ENCODE data around the gene ZNF134. TPM values are rescaled to one million over a fixed set of nuclear protein-coding genes. Genes with fewer than 3 reads are reported as not detected.

ZNF134 gene
- total RNA-seq, 2 experiments from 2014 or later: 7.6 to 9.7 TPM

DNA sequence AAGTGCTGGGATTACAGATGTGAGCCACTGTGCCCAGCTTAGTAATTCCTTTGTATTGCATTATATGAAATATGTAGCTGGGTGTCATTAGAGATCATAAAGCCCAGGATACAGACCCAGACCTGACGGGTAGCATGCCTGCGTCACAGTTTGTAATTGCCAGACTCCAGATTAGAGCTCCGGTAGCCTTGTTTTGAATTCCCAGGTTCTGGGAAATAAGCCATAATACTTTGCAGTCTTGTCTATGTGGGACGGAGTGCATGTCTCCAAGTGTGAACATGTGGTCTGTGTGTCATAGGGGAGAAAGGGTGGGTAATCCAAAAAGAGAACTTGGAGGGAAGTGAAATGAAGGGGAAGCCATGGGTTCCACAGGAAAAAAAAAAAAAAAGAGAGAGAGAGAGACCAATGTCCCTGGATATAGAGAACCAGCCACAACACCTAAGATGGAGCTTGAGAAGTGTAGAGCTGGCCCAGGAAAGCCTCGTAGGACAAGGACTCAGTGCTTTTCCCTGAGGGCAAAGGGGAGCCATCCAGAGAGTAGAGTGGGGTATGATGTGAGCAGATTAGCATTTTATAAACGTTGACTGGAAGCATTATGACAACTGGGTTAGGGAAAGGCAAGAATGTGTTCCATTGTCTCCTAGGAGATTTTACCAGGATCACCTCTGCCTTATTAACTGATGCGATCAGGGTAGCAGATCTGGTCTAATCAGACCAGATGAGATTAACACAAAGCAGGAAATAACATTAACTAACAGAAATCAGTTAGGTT, 57.3 kb downstream of the ZNF134 start:
- Mint-ChIP-seq H3K27me3 (peaks cover 17% of the 10 kb centered on the region), H3K9me3 (ENCODE audit: low read depth) (peaks cover 8% of the 10 kb centered on the region), H3K36me3 (ENCODE audit: low read depth) (no peaks in the 10 kb centered on the region), H3K4me1 (no peaks in the 10 kb centered on the region), H3K4me3 (no peak overlapping the region), H3K27ac (no peak overlapping the region)
- DNase-seq: no peak
- intact Hi-C loops (cut with DNase I, micrococcal nuclease): no loop called here
- POLR2A ChIA-PET: no interaction called here
- ATAC-seq: no peak
- CTCF ChIA-PET: interaction anchor here (0.6 kb wide), 1 partner anchor 13 kb away, joined by 3 read pairs; no protein-coding TSS in a partner anchor

DNA sequence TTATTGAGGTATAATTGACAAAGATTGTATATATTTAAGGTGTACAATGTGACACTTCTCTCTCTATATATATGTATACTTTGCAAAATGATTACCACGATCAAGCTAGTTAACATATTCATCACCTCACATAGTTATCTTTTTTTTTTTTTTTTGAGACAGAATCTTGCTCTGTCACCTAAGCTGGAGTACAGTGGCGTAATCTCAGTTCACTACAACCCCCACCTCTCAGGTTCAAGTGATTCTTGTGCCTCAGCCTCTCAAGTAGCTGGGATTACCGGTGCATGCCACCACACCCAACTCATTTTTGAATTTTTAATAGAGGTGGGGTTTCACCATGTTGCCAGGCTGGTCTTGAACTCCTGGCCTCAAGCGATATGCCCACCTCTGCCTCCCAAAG, 58.4 kb downstream of the ZNF134 start:
- ATAC-seq: no peak
- ChIA-PET CTCF (interaction anchor here (0.6 to 1.9 kb wide), 3 partner anchors 9 to 388 kb away, joined by 3 to 5 read pairs (median 3); partner anchors contain the start of gene ZNF551), POLR2A (no interaction called here)

More for the DNA sequence above, 58.4 kb downstream of the ZNF134 start:
- Mint-ChIP-seq H3K4me3 (no peak overlapping the region), H3K36me3 (ENCODE audit: low read depth) (no peaks in the 10 kb centered on the region), H3K27ac (no peak overlapping the region), H3K4me1 (no peaks in the 10 kb centered on the region), H3K27me3 (peaks cover 16% of the 10 kb centered on the region), H3K9me3 (ENCODE audit: low read depth) (peaks cover 7% of the 10 kb centered on the region)
- DNase-seq: no peak
- intact Hi-C loops (cut with DNase I, micrococcal nuclease): no loop called here

Other genes starting within 250 kb of the ZNF134 start
- 10 to 100 TPM; 15.1 to 20.3 TPM for gene ZNF548, start 224.4 kb upstream of the ZNF134 start, total RNA-seq
- 1 to 10 TPM; 6.4 to 8.3 TPM for gene ZNF17, start 203.1 kb upstream of the ZNF134 start, total RNA-seq
- gene ZNF749, start 178.9 kb upstream of the ZNF134 start, total RNA-seq: 10 to 100 TPM; 10.6 to 17.9 TPM
- under 1 TPM; 0.09 to 0.16 TPM for gene VN1R1, start 157.1 kb upstream of the ZNF134 start, total RNA-seq
- 1 to 10 TPM; 6.5 to 7.5 TPM for gene ZNF772, start 136.7 kb upstream of the ZNF134 start, total RNA-seq
- 1 to 10 TPM; 6.3 to 6.6 TPM for gene ZNF419, start 126.5 kb upstream of the ZNF134 start, total RNA-seq
- gene ZNF773, start 114.3 kb upstream of the ZNF134 start, total RNA-seq: 1 to 10 TPM; 5.9 to 6.5 TPM
- 1 to 10 TPM; 3.7 to 4.6 TPM for gene ZNF549, start 86.9 kb upstream of the ZNF134 start, total RNA-seq
- 10 to 100 TPM; 11.8 to 11.9 TPM for gene ZNF550, start 54.4 kb upstream of the ZNF134 start, total RNA-seq
- gene ZNF416, start 35.3 kb upstream of the ZNF134 start, total RNA-seq: 1 to 10 TPM; 3.3 to 3.7 TPM
- gene ZIK1, start 30.1 kb upstream of the ZNF134 start, total RNA-seq: 1 to 10 TPM; 4.6 to 5.3 TPM
- gene ZNF530, start 14.4 kb upstream of the ZNF134 start, total RNA-seq: 1 to 10 TPM; 7.1 to 7.2 TPM
- 1 to 10 TPM; 8.9 to 9.5 TPM for gene ZNF211, start 18.9 kb downstream of the ZNF134 start, total RNA-seq
- gene ZSCAN4, start 54.7 kb downstream of the ZNF134 start, total RNA-seq: not detected
- gene ZNF551, start 67.7 kb downstream of the ZNF134 start, total RNA-seq: 10 to 100 TPM in 1 of 2 experiments, 1 to 10 TPM in 1; 9.8 to 13.0 TPM
- 1 to 10 TPM; 4.4 to 5.0 TPM for gene ZNF154, start 95.0 kb downstream of the ZNF134 start, total RNA-seq
- gene ZNF671, start 113.4 kb downstream of the ZNF134 start, total RNA-seq: 1 to 10 TPM; 7.5 to 8.8 TPM
- gene ZNF776, start 132.6 kb downstream of the ZNF134 start, total RNA-seq: 10 to 100 TPM in 1 of 2 experiments, 1 to 10 TPM in 1; 8.9 to 14.7 TPM
- gene ZNF586, start 155.4 kb downstream of the ZNF134 start, total RNA-seq: 10 to 100 TPM; 20.3 to 20.5 TPM
- gene ZNF552, start 200.7 kb downstream of the ZNF134 start, total RNA-seq: 1 to 10 TPM; 5.9 to 6.1 TPM
- gene ZNF587B, start 216.1 kb downstream of the ZNF134 start, total RNA-seq: 10 to 100 TPM; 16.8 to 18.2 TPM
- 10 to 100 TPM; 20.1 to 22.9 TPM for gene ZNF587, start 235.6 kb downstream of the ZNF134 start, total RNA-seq